Measurements from ENCODE around the gene DENND5A. TPM values are rescaled to one million over a fixed set of nuclear protein-coding genes. Genes with fewer than 3 reads are reported as not detected.
"Not testable (repeated sequence)": the region's sequence is repeated elsewhere in the genome, so short reads cannot be mapped to it uniquely, and the experiment has no call there.

Gene DENND5A
- total RNA-seq, 1 donor from 2014 or later, result 75.3 TPM

- TF ChIP-seq, protein P1, sequence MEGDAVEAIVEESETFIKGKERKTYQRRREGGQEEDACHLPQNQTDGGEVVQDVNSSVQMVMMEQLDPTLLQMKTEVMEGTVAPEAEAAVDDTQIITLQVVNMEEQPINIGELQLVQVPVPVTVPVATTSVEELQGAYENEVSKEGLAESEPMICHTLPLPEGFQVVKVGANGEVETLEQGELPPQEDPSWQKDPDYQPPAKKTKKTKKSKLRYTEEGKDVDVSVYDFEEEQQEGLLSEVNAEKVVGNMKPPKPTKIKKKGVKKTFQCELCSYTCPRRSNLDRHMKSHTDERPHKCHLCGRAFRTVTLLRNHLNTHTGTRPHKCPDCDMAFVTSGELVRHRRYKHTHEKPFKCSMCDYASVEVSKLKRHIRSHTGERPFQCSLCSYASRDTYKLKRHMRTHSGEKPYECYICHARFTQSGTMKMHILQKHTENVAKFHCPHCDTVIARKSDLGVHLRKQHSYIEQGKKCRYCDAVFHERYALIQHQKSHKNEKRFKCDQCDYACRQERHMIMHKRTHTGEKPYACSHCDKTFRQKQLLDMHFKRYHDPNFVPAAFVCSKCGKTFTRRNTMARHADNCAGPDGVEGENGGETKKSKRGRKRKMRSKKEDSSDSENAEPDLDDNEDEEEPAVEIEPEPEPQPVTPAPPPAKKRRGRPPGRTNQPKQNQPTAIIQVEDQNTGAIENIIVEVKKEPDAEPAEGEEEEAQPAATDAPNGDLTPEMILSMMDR (IDR thresholded peaks at IDR 0.05; ENCODE audit: unreplicated experiment), result no peak
- no peak overlapping the region for H3K4me3 Mint-ChIP-seq (ENCODE audit: low read depth)
- peaks cover 15% of the 10 kb centered on the region for H3K27me3 Mint-ChIP-seq
- no peaks in the 10 kb centered on the region for H3K9me3 Mint-ChIP-seq (ENCODE audit: low read depth)
- DNase-seq (ENCODE audit: low spot score, unreplicated experiment), result no peak
- H3K27ac Mint-ChIP-seq, result peak overlapping the region; percentile 35
- no peaks in the 10 kb centered on the region for H3K36me3 Mint-ChIP-seq (ENCODE audit: insufficient read depth)
- peaks cover 4% of the 10 kb centered on the region for H3K4me1 Mint-ChIP-seq (ENCODE audit: low read depth)
Observed at GRCh38 chr11:9099617-9100016, 165.5 kb downstream of the DENND5A start.

DNA sequence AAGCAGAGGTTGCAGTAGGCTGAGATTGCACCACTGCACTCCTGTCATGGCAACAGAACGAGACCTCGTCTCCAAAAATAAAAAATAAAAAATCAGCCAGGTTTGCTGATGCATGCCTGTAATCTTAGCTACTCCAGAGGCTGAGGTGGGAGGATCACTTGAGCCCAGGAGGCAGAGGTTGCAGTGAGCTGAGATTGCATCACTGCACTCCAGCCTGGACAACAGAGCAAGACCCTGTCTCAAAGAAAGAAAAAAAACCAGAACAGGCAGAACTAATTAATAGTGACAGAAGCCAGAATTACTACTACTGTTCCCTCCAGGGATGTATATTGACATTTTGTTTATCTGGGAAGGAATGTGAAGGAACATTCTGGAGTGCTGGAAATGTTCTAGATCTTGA is 166.7 kb downstream of the DENND5A start:
- H3K9me3 Mint-ChIP-seq (ENCODE audit: low read depth); H3K27ac Mint-ChIP-seq: not testable (repeated sequence)

GRCh38 chr11:9097186-9097943 is 167.8 kb downstream of the DENND5A start:
- not testable (repeated sequence) for DNase-seq (ENCODE audit: low spot score, unreplicated experiment); H3K4me1 Mint-ChIP-seq (ENCODE audit: low read depth); H3K36me3 Mint-ChIP-seq (ENCODE audit: insufficient read depth); H3K27ac Mint-ChIP-seq; H3K4me3 Mint-ChIP-seq (ENCODE audit: low read depth); H3K9me3 Mint-ChIP-seq (ENCODE audit: low read depth)
- peaks cover 30% of the 10 kb centered on the region for H3K27me3 Mint-ChIP-seq

More for the DNA sequence above, 166.7 kb downstream of the DENND5A start:
- not testable (repeated sequence) for H3K4me1 Mint-ChIP-seq (ENCODE audit: low read depth); H3K4me3 Mint-ChIP-seq (ENCODE audit: low read depth); DNase-seq (ENCODE audit: low spot score, unreplicated experiment); H3K36me3 Mint-ChIP-seq (ENCODE audit: insufficient read depth)
- peaks cover 20% of the 10 kb centered on the region for H3K27me3 Mint-ChIP-seq

GRCh38 chr11:9096427-9096826 is 168.7 kb downstream of the DENND5A start:
- no peak for DNase-seq (ENCODE audit: low spot score, unreplicated experiment)

DNA sequence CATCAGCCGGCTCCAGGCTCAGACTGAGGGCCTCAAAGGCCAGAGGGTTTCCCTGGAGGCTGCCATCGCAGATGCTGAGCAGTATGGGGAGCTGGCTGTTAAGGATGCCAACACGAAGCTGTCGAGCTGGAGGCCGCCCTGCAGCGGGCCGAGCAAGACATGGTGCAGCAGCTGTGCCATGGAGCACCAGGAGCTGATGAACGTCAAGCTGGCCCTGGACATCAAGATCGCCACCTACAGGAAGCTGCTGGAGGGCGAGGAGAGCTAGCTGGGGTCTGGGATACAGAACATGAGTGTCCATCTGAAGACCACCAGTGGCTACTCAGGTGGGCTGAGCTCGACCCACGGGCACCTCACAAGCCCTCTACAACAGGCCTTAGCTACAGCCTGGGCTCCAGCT is 169.7 kb downstream of the DENND5A start:
- Mint-ChIP-seq H3K4me1 (ENCODE audit: low read depth) (peaks cover 5% of the 10 kb centered on the region), H3K36me3 (ENCODE audit: insufficient read depth) (no peaks in the 10 kb centered on the region), H3K4me3 (ENCODE audit: low read depth) (no peak overlapping the region), H3K9me3 (ENCODE audit: low read depth) (no peaks in the 10 kb centered on the region), H3K27me3 (peaks cover 40% of the 10 kb centered on the region), H3K27ac (no peak overlapping the region)
- TF ChIP-seq, protein P1 (IDR thresholded peaks at IDR 0.05; ENCODE audit: unreplicated experiment), result peak; percentile 35
- no peak for DNase-seq (ENCODE audit: low spot score, unreplicated experiment)

More at GRCh38 chr11:9096427-9096826, 168.7 kb downstream of the DENND5A start:
- peaks cover 35% of the 10 kb centered on the region for H3K27me3 Mint-ChIP-seq
- TF ChIP-seq, protein P1 (IDR thresholded peaks at IDR 0.05; ENCODE audit: unreplicated experiment), result no peak
- peaks cover 4% of the 10 kb centered on the region for H3K4me1 Mint-ChIP-seq (ENCODE audit: low read depth)
- no peaks in the 10 kb centered on the region for H3K36me3 Mint-ChIP-seq (ENCODE audit: insufficient read depth)
- H3K9me3 Mint-ChIP-seq (ENCODE audit: low read depth), result no peaks in the 10 kb centered on the region
- no peak overlapping the region for H3K27ac Mint-ChIP-seq
- H3K4me3 Mint-ChIP-seq (ENCODE audit: low read depth), result no peak overlapping the region

- no peak for DNase-seq (ENCODE audit: low spot score, unreplicated experiment)
- TF ChIP-seq, protein P1 (IDR thresholded peaks at IDR 0.05; ENCODE audit: unreplicated experiment), result no peak
- Mint-ChIP-seq H3K9me3 (ENCODE audit: low read depth) (no peaks in the 10 kb centered on the region), H3K27ac (no peak overlapping the region), H3K4me1 (ENCODE audit: low read depth) (peaks cover 5% of the 10 kb centered on the region), H3K36me3 (ENCODE audit: insufficient read depth) (no peaks in the 10 kb centered on the region), H3K27me3 (peaks cover 50% of the 10 kb centered on the region), H3K4me3 (ENCODE audit: low read depth) (no peak overlapping the region)
Observed at GRCh38 chr11:9094420-9094819, 170.7 kb downstream of the DENND5A start.
